Sigmoid colon (tissue), 4 donors: ENCODE results near the gene SMIM32.

Experiments used
- EP300 ChIP-seq, 4 donors: sonication (generic); formaldehyde crosslinking; IDR thresholded peaks; one replicate each; pipeline ENCODE4 v1.6.1; 2017; ENCODE audit warnings: antibody characterized with exemption in 4 of 4
- POLR2A ChIP-seq, 2 donors: fragments of 450-650 bp; IDR thresholded peaks; one replicate each; pipeline ENCODE4 v1.6.1; 2016; ENCODE audit warnings: antibody characterized with exemption in 2 of 2, mild to moderate bottlenecking in 2 of 2, moderate library complexity in 2 of 2
- POLR2AphosphoS5 ChIP-seq, 4 donors: sonication (generic); formaldehyde crosslinking; IDR thresholded peaks; one replicate each; pipeline ENCODE4 v1.6.1; 2017; ENCODE audit warnings: antibody characterized with exemption in 4 of 4
- TF ChIP-seq, protein P1 (sequence below), 4 experiments: fragments of 450-650 bp in 3 of 4; fragments of 200-600 bp in 1 of 4; IDR thresholded peaks; one replicate each; pipeline ENCODE4 v1.5.1; 2016 to 2019; ENCODE audit warnings: antibody characterized with exemption in 4 of 4, mild to moderate bottlenecking in 3 of 4, moderate library complexity in 2 of 4

DNA sequence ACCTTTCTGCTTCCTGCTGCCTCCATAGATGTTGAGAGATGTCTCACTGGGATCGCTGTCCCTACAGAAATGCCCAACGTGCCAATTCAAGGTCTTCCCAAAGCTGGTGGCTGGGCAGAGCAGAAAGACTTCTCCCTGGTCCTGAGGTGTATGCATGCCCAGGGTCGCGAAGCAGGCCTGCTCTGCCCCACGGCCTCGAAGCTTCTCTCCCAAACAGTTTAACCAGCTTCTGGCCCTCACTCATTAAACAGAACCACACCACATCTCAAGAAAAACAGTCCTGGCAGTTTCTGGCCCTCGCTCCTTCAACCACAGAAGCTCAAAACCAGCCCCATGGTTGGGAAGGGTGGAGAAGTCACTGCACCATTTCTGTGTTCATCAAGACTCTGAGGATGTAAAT, 14.7 kb upstream of the SMIM32 start:
- TF ChIP-seq, protein P1, sequence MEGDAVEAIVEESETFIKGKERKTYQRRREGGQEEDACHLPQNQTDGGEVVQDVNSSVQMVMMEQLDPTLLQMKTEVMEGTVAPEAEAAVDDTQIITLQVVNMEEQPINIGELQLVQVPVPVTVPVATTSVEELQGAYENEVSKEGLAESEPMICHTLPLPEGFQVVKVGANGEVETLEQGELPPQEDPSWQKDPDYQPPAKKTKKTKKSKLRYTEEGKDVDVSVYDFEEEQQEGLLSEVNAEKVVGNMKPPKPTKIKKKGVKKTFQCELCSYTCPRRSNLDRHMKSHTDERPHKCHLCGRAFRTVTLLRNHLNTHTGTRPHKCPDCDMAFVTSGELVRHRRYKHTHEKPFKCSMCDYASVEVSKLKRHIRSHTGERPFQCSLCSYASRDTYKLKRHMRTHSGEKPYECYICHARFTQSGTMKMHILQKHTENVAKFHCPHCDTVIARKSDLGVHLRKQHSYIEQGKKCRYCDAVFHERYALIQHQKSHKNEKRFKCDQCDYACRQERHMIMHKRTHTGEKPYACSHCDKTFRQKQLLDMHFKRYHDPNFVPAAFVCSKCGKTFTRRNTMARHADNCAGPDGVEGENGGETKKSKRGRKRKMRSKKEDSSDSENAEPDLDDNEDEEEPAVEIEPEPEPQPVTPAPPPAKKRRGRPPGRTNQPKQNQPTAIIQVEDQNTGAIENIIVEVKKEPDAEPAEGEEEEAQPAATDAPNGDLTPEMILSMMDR (IDR thresholded peaks at IDR 0.05) = no peak
- TF ChIP-seq POLR2A (IDR thresholded peaks at IDR 0.05) = no peak
- no peak for TF ChIP-seq EP300 (IDR thresholded peaks at IDR 0.05)
- no peak for TF ChIP-seq POLR2AphosphoS5 (IDR thresholded peaks at IDR 0.05)
